ENCODE data around the gene SUPT3H. TPM values are rescaled to one million over a fixed set of nuclear protein-coding genes. Genes with fewer than 3 reads are reported as not detected.

Gene SUPT3H
- total RNA-seq, 1 experiment from 2014 or later: 15.8 TPM

DNA sequence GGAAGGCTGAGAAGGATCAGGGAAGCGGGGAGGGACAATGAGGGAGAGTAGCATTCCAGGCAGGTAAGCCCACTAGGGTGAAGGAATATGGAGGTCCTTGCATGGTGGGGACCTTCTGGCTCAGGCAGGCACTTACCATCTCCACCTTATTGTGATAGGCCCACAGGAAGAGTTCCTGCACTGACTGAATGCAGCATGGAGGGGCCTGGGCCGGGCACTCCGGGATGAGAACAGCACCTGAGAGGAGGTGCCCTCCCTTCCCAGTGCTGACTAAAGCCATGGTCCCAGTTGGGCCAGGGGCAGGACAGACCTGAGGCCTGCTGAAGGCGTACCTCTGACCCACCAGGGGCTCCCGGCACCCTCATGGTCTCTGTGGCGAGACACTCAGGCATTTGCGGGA is 597.6 kb downstream of the SUPT3H start:
- Histone ChIP-seq H3K9me3 (replicated peaks) (peaks cover 7% of the 10 kb centered on the region), H3K27ac (no peak overlapping the region), H3K4me1 (peaks cover 3% of the 10 kb centered on the region; the same call in 1 of the 2 replicates), H3K36me3 (no peaks in the 10 kb centered on the region), H3K4me3 (no peak overlapping the region), H3K27me3 (no peaks in the 10 kb centered on the region)
- DNase-seq: no peak

DNA sequence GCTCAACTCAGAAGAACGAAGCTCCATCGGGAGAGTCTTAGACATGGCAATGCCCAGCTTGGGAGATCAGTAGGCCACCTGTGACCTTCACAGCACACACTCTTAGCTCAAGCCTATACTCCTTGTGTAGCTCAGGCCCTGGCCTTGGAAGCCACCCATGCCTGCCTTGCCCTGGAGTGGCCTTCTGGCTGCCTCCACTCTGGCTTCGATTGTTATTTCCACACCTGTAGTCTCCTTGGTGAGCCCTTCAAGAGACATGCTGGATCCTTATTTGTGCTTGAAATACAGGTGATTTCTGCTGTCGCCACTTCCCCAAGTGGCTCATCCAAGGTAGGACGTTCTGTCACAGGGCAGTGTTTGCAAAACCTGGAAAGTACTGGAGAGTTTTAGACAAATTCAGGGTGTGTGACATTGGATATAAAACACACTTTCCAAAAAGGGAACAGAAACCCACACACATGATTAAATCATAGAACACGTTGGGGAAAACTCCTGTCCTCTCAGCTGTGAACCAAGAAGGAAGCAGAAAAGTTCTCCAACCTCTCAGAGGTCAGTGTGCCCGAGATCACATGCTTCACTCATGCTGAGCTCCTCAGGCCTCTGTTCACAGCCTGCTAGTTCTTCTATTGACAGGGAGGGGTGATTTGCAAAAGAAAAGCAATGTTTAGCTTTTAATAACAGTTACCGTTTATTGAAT is 598.5 kb downstream of the SUPT3H start:
- no peak for DNase-seq

More for the DNA sequence above, 598.5 kb downstream of the SUPT3H start:
- Histone ChIP-seq H3K9me3 (replicated peaks) (peaks cover 2% of the 10 kb centered on the region), H3K27me3 (no peaks in the 10 kb centered on the region), H3K4me3 (no peak overlapping the region), H3K36me3 (no peaks in the 10 kb centered on the region), H3K27ac (no peak overlapping the region), H3K4me1 (peaks cover 3% of the 10 kb centered on the region; the same call in 1 of the 2 replicates)

Other genes starting within 250 kb of the SUPT3H start
- 46.1 and 50.5 TPM in 2 replicates for gene RUNX2, start 49.6 kb downstream of the SUPT3H start, total RNA-seq (2014; rRNA removed; shearing (Covaris generic))